ENCODE measurements around the gene RASL11A.

The RASL11A gene

GRCh38 chr13:27245610-27246009, 25.0 kb upstream of the RASL11A start:
- TF ChIP-seq TSHZ2 (CRISPR knock-in tag; IDR thresholded peaks at IDR 0.05) (no peak), TCF4 (CRISPR knock-in tag; IDR thresholded peaks at IDR 0.05; ENCODE audit: borderline replicate concordance) (no peak), ESRRG (CRISPR knock-in tag; IDR thresholded peaks at IDR 0.05) (no peak), ZNF70 (CRISPR knock-in tag; IDR thresholded peaks at IDR 0.05) (no peak), ZFP30 (CRISPR knock-in tag; IDR thresholded peaks at IDR 0.05) (no peak), ZC3H10 (CRISPR knock-in tag; IDR thresholded peaks at IDR 0.05) (no peak), ZNF8 (CRISPR knock-in tag; IDR thresholded peaks at IDR 0.05) (no peak), TOX (CRISPR knock-in tag; IDR thresholded peaks at IDR 0.05; ENCODE audit: borderline replicate concordance) (no peak), ZNF565 (CRISPR knock-in tag; conservative IDR thresholded peaks at IDR 0.05; ENCODE audit: low read depth) (no peak), ZFP3 (CRISPR knock-in tag; IDR thresholded peaks at IDR 0.05) (no peak), PATZ1 (CRISPR knock-in tag; IDR thresholded peaks at IDR 0.05; ENCODE audit: borderline replicate concordance) (no peak), ISL1 (CRISPR knock-in tag; IDR thresholded peaks at IDR 0.05) (no peak), CSDC2 (CRISPR knock-in tag; IDR thresholded peaks at IDR 0.05) (no peak), OSR1 (CRISPR knock-in tag; IDR thresholded peaks at IDR 0.05) (no peak)

GRCh38 chr13:27250833-27251165, 19.8 kb upstream of the RASL11A start:
- TF ChIP-seq SNAI2 (CRISPR knock-in tag; IDR thresholded peaks at IDR 0.05), result 0 out of 2 replicates have a peak, but pooled peaks have one; percentile 31
- TF ChIP-seq RARB (CRISPR knock-in tag; IDR thresholded peaks at IDR 0.05), result no peak
- ATAC-seq, result no peak

More at GRCh38 chr13:27245610-27246009, 25.0 kb upstream of the RASL11A start:
- no peak for ATAC-seq

GRCh38 chr13:27251166-27252091, 19.2 kb upstream of the RASL11A start, which contains the start of gene RPL21:
Gene RPL21, plus strand, starts transcription at chr13:27251558. Its CDS starts 2,219 bp downstream, at chr13:27253777.
- peak; percentile 98 for ATAC-seq
- TF ChIP-seq CSDC2 (CRISPR knock-in tag; IDR thresholded peaks at IDR 0.05), result no peak
- TF ChIP-seq ZNF565 (CRISPR knock-in tag; conservative IDR thresholded peaks at IDR 0.05; ENCODE audit: low read depth), result no peak
- 0 out of 2 replicates have a peak, but pooled peaks have one; percentile 23 for TF ChIP-seq ZFP3 (CRISPR knock-in tag; IDR thresholded peaks at IDR 0.05)
- no peak for TF ChIP-seq PATZ1 (CRISPR knock-in tag; IDR thresholded peaks at IDR 0.05; ENCODE audit: borderline replicate concordance)

- ATAC-seq, result no peak
- TF ChIP-seq PATZ1 (CRISPR knock-in tag; IDR thresholded peaks at IDR 0.05; ENCODE audit: borderline replicate concordance) (no peak), TCF4 (CRISPR knock-in tag; IDR thresholded peaks at IDR 0.05; ENCODE audit: borderline replicate concordance) (no peak), ZNF565 (CRISPR knock-in tag; conservative IDR thresholded peaks at IDR 0.05; ENCODE audit: low read depth) (no peak), CSRNP3 (CRISPR knock-in tag; IDR thresholded peaks at IDR 0.05) (no peak), ARNTL (CRISPR knock-in tag; IDR thresholded peaks at IDR 0.05; ENCODE audit: borderline replicate concordance, low read depth) (no peak), BACH2 (CRISPR knock-in tag; IDR thresholded peaks at IDR 0.05; ENCODE audit: borderline replicate concordance) (no peak), OSR1 (CRISPR knock-in tag; IDR thresholded peaks at IDR 0.05) (no peak), ZFP3 (CRISPR knock-in tag; IDR thresholded peaks at IDR 0.05) (no peak), SNAI2 (CRISPR knock-in tag; IDR thresholded peaks at IDR 0.05) (no peak), POU6F1 (CRISPR knock-in tag; IDR thresholded peaks at IDR 0.05; ENCODE audit: borderline replicate concordance, low read depth) (no peak), ESRRG (CRISPR knock-in tag; IDR thresholded peaks at IDR 0.05) (no peak), ZNF8 (CRISPR knock-in tag; IDR thresholded peaks at IDR 0.05) (no peak), TOX (CRISPR knock-in tag; IDR thresholded peaks at IDR 0.05; ENCODE audit: borderline replicate concordance) (no peak), ZNF70 (CRISPR knock-in tag; IDR thresholded peaks at IDR 0.05) (no peak), CSDC2 (CRISPR knock-in tag; IDR thresholded peaks at IDR 0.05) (no peak), ISL1 (CRISPR knock-in tag; IDR thresholded peaks at IDR 0.05) (no peak)
Observed at GRCh38 chr13:27252467-27252866, 18.2 kb upstream of the RASL11A start.

Measured in SK-N-SH treated with all-trans-retinoic acid at 6 μM for 48 hours (cell line).